Measurements from ENCODE around the gene NDUFA7. TPM values are rescaled to one million over a fixed set of nuclear protein-coding genes. Genes with fewer than 3 reads are reported as not detected.
A peak's percentile ranks its signal among the peaks of the same experiment; 100 is the strongest.

The NDUFA7 gene
- total and polyA plus RNA-seq, 2 of the 13 experiments (the other 11 are each of a cell fraction or from before 2014, with no cell fraction given), result 64.5 to 71.5 TPM

DNA sequence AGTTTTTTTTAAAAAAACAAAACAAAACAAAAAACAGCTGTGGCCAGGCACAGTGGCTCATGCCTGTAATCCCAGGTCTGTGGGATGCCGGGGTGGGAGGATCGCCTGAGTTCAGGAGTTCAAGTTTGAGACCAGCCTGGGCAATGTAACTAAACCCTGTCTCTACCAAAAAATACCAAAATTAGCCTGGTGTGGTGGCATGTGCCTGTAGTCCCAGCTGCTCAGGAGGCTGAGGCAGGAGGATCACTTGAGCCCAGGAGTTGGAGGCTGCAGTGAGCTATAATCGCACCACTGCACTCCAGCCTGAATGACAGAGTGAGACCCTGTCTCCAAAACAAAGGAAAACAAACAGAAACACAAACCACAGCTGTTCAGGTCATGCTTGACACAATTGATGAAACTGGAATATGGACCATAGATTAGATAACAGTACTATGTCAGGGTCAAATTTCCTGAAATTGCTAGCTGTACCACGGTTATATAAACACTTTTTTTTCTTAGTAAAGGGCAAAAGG lies 35.9 kb upstream of the NDUFA7 start (continued):
- TF ChIP-seq KLF12 (CRISPR knock-in tag; IDR thresholded peaks at IDR 0.05; ENCODE audit: borderline replicate concordance), result no peak
- TF ChIP-seq POLR2G (IDR thresholded peaks at IDR 0.05; ENCODE audit: low read depth, low read length), result no peak
- TF ChIP-seq, protein P1, sequence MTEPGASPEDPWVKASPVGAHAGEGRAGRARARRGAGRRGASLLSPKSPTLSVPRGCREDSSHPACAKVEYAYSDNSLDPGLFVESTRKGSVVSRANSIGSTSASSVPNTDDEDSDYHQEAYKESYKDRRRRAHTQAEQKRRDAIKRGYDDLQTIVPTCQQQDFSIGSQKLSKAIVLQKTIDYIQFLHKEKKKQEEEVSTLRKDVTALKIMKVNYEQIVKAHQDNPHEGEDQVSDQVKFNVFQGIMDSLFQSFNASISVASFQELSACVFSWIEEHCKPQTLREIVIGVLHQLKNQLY (CRISPR knock-in tag; IDR thresholded peaks at IDR 0.05), result peak; percentile 93
- TF ChIP-seq, protein P2, sequence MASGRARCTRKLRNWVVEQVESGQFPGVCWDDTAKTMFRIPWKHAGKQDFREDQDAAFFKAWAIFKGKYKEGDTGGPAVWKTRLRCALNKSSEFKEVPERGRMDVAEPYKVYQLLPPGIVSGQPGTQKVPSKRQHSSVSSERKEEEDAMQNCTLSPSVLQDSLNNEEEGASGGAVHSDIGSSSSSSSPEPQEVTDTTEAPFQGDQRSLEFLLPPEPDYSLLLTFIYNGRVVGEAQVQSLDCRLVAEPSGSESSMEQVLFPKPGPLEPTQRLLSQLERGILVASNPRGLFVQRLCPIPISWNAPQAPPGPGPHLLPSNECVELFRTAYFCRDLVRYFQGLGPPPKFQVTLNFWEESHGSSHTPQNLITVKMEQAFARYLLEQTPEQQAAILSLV (CRISPR knock-in tag; IDR thresholded peaks at IDR 0.05; ENCODE audit: borderline replicate concordance), result no peak
- TF ChIP-seq, protein P3, sequence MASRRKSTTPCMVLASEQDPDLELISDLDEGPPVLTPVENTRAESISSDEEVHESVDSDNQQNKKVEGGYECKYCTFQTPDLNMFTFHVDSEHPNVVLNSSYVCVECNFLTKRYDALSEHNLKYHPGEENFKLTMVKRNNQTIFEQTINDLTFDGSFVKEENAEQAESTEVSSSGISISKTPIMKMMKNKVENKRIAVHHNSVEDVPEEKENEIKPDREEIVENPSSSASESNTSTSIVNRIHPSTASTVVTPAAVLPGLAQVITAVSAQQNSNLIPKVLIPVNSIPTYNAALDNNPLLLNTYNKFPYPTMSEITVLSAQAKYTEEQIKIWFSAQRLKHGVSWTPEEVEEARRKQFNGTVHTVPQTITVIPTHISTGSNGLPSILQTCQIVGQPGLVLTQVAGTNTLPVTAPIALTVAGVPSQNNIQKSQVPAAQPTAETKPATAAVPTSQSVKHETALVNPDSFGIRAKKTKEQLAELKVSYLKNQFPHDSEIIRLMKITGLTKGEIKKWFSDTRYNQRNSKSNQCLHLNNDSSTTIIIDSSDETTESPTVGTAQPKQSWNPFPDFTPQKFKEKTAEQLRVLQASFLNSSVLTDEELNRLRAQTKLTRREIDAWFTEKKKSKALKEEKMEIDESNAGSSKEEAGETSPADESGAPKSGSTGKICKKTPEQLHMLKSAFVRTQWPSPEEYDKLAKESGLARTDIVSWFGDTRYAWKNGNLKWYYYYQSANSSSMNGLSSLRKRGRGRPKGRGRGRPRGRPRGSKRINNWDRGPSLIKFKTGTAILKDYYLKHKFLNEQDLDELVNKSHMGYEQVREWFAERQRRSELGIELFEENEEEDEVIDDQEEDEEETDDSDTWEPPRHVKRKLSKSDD (CRISPR knock-in tag; IDR thresholded peaks at IDR 0.05; ENCODE audit: low read depth), result peak; percentile 59; the same call in 1 of the 2 replicates
- TF ChIP-seq, protein P4, sequence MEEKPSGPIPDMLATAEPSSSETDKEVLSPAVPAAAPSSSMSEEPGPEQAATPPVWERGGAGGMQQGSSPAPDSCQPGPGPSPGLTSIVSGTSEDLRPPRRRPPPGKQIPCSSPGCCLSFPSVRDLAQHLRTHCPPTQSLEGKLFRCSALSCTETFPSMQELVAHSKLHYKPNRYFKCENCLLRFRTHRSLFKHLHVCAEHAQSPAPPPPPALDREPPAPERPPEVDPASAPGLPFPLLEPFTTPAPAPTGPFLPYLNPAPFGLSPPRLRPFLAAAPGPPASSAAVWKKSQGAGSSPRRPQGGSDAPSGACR (CRISPR knock-in tag; IDR thresholded peaks at IDR 0.05), result peak; percentile 85; the same call in 1 of the 2 replicates
- TF ChIP-seq, protein P5, sequence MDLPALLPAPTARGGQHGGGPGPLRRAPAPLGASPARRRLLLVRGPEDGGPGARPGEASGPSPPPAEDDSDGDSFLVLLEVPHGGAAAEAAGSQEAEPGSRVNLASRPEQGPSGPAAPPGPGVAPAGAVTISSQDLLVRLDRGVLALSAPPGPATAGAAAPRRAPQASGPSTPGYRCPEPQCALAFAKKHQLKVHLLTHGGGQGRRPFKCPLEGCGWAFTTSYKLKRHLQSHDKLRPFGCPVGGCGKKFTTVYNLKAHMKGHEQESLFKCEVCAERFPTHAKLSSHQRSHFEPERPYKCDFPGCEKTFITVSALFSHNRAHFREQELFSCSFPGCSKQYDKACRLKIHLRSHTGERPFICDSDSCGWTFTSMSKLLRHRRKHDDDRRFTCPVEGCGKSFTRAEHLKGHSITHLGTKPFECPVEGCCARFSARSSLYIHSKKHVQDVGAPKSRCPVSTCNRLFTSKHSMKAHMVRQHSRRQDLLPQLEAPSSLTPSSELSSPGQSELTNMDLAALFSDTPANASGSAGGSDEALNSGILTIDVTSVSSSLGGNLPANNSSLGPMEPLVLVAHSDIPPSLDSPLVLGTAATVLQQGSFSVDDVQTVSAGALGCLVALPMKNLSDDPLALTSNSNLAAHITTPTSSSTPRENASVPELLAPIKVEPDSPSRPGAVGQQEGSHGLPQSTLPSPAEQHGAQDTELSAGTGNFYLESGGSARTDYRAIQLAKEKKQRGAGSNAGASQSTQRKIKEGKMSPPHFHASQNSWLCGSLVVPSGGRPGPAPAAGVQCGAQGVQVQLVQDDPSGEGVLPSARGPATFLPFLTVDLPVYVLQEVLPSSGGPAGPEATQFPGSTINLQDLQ (CRISPR knock-in tag; IDR thresholded peaks at IDR 0.05), result no peak
- TF ChIP-seq, protein P6, sequence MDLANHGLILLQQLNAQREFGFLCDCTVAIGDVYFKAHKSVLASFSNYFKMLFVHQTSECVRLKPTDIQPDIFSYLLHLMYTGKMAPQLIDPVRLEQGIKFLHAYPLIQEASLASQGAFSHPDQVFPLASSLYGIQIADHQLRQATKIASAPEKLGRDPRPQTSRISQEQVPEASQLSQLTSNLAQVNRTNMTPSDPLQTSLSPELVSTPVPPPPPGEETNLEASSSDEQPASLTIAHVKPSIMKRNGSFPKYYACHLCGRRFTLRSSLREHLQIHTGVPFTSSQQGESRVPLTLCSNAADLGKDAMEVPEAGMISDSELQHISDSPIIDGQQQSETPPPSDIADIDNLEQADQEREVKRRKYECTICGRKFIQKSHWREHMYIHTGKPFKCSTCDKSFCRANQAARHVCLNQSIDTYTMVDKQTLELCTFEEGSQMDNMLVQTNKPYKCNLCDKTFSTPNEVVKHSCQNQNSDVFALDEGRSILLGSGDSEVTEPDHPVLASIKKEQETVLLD (CRISPR knock-in tag; IDR thresholded peaks at IDR 0.05; ENCODE audit: low read depth), result 0 out of 2 replicates have a peak, but pooled peaks have one; percentile 39
- no peak; the same call in none of the 2 replicates for TF ChIP-seq ZNF121 (CRISPR knock-in tag; IDR thresholded peaks at IDR 0.05)
- TF ChIP-seq REL (CRISPR knock-in tag; conservative IDR thresholded peaks at IDR 0.05), result peak; percentile 78; the same call in 1 of the 2 replicates
- no peak for TF ChIP-seq ZBTB38 (CRISPR knock-in tag; IDR thresholded peaks at IDR 0.05)
- peak; percentile 87 for TF ChIP-seq PITX1 (CRISPR knock-in tag; IDR thresholded peaks at IDR 0.05)
- TF ChIP-seq, protein P7, sequence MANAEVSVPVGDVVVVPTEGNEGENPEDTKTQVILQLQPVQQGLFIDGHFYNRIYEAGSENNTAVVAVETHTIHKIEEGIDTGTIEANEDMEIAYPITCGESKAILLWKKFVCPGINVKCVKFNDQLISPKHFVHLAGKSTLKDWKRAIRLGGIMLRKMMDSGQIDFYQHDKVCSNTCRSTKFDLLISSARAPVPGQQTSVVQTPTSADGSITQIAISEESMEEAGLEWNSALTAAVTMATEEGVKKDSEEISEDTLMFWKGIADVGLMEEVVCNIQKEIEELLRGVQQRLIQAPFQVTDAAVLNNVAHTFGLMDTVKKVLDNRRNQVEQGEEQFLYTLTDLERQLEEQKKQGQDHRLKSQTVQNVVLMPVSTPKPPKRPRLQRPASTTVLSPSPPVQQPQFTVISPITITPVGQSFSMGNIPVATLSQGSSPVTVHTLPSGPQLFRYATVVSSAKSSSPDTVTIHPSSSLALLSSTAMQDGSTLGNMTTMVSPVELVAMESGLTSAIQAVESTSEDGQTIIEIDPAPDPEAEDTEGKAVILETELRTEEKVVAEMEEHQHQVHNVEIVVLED (CRISPR knock-in tag; IDR thresholded peaks at IDR 0.05; ENCODE audit: borderline replicate concordance), result no peak
- TF ChIP-seq HIVEP1 (CRISPR knock-in tag; IDR thresholded peaks at IDR 0.05), result no peak

Data from HepG2 (cell line).